Effector memory CD4-positive, alpha-beta T cell (primary cell): ENCODE measurements around the gene CRB3.
A peak's percentile ranks its signal among the peaks of the same experiment; 100 is the strongest.

Experiments used
- DNase-seq, 3 donors: peaks; one replicate each; pipeline ENCODE4 v3.0.0-alpha.2; 2020
- H3K27ac ChIP-seq: 2 replicates; pipeline ENCODE4 v1.7.0; 2013; ENCODE audit warnings: mild to moderate bottlenecking, low read length, moderate library complexity; ENCODE audit not compliant: insufficient read depth, poor library complexity, severe bottlenecking
- H3K27me3 ChIP-seq: replicated peaks from 2 replicates; pipeline ENCODE4 v1.7.0; 2013; ENCODE audit warnings: mild to moderate bottlenecking, low read length; ENCODE audit not compliant: insufficient read depth, control insufficient read depth, poor library complexity, severe bottlenecking
- H3K36me3 ChIP-seq: 2 replicates; pipeline ENCODE4 v1.7.0; 2013; ENCODE audit warnings: mild to moderate bottlenecking, low read length, moderate library complexity; ENCODE audit not compliant: control insufficient read depth, insufficient read depth
- H3K4me1 ChIP-seq: 2 replicates; pipeline ENCODE4 v1.7.0; 2013; ENCODE audit warnings: low read length, mild to moderate bottlenecking; ENCODE audit not compliant: control insufficient read depth, insufficient read depth, poor library complexity, severe bottlenecking
- H3K4me3 ChIP-seq: 2 replicates; pipeline ENCODE4 v1.7.0; 2013; ENCODE audit warnings: low read length, low read depth, mild to moderate bottlenecking; ENCODE audit not compliant: insufficient read depth, poor library complexity, severe bottlenecking
- H3K9me3 ChIP-seq: 2 replicates; pipeline ENCODE4 v1.7.0; 2013; ENCODE audit warnings: mild to moderate bottlenecking, low read length, moderate library complexity; ENCODE audit not compliant: control insufficient read depth

CRB3 gene

DNA sequence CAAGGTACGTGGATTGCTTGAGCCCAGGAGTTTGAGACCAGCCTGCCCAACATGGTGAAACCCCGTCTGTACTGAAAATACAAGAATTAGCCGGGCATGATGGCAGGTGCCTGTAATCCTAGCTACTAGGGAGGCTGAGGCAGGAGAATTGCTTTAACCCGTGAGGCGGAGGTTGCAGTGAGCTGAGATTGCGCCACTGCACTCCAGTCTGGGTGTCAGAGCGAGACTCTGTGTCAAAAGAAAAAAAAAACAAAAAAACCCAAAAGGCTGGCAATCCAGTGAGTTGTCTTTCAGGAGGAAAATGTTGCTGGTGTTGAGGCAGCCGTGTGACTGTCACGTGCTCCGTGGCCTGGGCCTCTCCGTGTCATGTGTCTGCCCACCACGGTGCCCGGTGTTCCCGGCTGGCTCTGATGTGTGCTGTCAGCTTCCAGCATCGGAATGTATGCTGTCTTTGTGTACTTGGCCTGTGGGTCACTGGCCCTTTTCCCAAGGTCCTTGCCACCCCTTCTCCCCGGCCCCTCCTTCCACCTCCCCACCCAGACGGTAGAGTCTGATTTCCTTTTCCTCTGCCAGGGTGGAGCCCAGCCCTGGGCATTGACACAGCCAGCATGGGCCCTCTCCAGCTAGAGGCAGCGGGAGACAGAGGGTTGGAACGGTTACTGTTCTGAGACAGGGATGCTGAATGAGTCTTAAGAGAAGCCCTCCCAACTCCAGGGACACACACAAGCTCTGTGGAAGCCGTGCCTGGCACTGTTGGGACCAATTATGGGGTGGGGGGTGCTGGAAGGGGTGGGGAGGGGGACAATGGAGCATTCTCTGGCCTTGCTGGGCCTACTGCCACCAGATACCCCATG is 45.3 kb downstream of the CRB3 start:
- H3K4me3 ChIP-seq: no peak overlapping the region
- H3K9me3 ChIP-seq: no peaks in the 10 kb centered on the region
- no peak for DNase-seq
- no peaks in the 10 kb centered on the region for H3K27me3 ChIP-seq
- no peaks in the 10 kb centered on the region for H3K36me3 ChIP-seq
- H3K27ac ChIP-seq: no peak overlapping the region
- no peaks in the 10 kb centered on the region for H3K4me1 ChIP-seq

DNA sequence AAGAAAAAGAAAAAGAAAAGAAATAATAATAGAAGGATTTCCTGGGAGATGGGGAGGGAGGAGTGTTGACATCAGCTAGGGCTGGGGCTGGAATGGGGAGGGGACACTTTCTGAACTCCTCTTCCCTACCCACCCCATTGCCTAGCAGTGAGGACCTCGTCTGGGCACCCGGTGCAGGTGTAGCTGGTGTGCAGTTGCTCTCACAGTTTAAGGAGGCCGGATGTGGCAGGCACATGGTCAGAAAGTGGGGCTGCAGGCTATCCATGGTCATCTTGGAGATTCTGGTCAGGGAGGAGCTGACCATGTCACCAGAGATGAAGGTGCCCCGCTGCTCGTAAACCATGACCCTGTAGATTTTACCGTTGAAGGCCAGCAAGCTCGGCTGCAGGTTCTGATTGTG is 46.5 kb downstream of the CRB3 start:
- no peak for DNase-seq
- no peak overlapping the region for H3K27ac ChIP-seq
- H3K9me3 ChIP-seq: no peaks in the 10 kb centered on the region
- H3K4me1 ChIP-seq: no peaks in the 10 kb centered on the region
- H3K36me3 ChIP-seq: no peaks in the 10 kb centered on the region
- no peaks in the 10 kb centered on the region for H3K27me3 ChIP-seq
- H3K4me3 ChIP-seq: no peak overlapping the region

DNA sequence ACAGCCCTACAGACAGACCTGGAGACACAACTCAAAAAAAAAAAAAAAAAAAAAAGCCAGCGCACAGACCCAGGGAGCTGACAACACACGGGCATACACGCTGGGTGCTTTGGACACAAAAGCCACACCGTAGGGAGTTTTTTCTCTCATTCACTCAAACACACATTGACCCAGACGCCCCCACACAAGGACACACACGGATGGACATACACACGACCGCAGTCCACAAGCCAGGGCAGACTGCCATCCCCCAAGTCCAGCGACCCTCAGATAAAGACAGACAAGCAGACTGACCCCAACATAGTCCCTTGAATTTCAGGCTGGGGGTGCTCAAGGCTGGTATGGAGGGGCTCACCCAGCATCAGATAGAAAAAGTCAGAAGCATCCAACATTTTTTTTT is 50.0 kb downstream of the CRB3 start:
- H3K27ac ChIP-seq: no peak overlapping the region
- no peaks in the 10 kb centered on the region for H3K27me3 ChIP-seq
- no peak for DNase-seq
- no peak overlapping the region for H3K4me3 ChIP-seq
- peaks cover 19% of the 10 kb centered on the region for H3K4me1 ChIP-seq
- no peaks in the 10 kb centered on the region for H3K9me3 ChIP-seq
- no peaks in the 10 kb centered on the region for H3K36me3 ChIP-seq

DNA sequence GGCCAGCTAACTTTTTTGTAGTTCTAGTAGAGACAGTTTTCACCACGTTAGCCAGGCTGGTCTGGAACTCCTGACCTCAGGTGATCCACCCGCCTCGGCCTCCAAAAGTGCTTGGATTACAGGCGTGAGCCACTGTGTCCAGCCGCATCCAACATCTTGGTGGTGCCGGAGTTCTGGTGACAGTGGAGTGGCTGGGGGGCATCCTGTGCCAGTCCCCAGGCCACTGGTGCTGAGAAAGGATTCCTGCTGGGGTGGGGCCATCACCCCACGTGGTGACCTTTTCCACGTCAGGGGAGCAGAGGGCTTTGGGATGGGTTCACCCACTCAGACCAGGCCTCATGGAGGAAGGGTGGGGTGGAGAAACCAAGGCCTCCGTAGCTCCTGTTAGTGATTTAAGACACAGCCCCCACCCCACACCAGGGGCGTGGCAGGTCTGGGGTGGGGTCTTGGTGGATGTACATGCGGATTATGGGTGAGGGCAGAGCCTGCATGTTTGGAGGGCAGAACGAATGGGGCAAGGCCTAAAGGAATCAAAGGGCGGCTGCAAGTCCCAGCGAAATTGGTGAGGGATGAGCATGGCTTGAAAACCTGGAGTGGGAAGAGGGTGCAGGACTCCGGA is 51.0 kb downstream of the CRB3 start:
- no peaks in the 10 kb centered on the region for H3K36me3 ChIP-seq

DNA sequence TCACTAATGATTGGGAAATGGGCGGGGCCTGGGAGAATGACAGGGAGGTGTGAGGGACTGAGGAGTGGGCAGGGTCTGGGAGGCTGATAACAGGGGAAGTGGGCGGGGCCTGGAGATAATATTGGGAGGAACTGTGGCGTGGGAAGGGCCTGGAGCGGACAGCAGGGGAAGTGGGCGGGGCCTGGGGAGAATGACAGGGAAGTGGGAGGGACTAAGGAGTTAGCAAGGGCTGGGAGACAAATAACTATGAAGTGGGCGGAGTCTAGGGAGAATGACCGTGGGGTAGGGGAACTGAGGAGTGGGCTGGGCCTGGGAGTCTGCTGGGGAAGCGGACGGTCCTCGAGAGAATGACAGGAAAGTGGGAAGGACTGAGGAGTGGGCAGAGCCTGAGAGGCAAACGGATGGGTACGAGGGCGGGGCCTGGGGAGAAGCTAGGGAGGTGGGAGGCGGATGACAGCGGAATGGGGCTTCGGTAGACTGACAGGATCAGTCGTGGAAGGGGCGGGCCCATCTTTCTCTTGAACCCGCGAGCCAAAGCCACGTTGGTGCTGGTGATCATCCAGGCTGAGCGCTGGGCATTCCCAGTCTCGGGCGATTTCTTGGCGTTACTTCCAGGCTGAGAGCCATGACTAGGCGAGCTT is 52.1 kb downstream of the CRB3 start:
- Histone ChIP-seq H3K4me3 (peak overlapping the region; percentile 69), H3K27me3 (no peaks in the 10 kb centered on the region), H3K36me3 (no peaks in the 10 kb centered on the region), H3K4me1 (peaks cover 19% of the 10 kb centered on the region), H3K9me3 (no peaks in the 10 kb centered on the region), H3K27ac (peak overlapping the region; percentile 20)
- DNase-seq: peak; percentile 40 to 64 (median 45)

More for the DNA sequence above, 51.0 kb downstream of the CRB3 start:
- no peak for DNase-seq
- no peak overlapping the region for H3K4me3 ChIP-seq
- H3K9me3 ChIP-seq: no peaks in the 10 kb centered on the region
- peaks cover 19% of the 10 kb centered on the region for H3K4me1 ChIP-seq
- no peaks in the 10 kb centered on the region for H3K27me3 ChIP-seq
- no peak overlapping the region for H3K27ac ChIP-seq
